Fibroblast of mammary gland (primary cell): ENCODE measurements around the gene SLF2.
"Not testable (repeated sequence)": the region's sequence is repeated elsewhere in the genome, so short reads cannot be mapped to it uniquely, and the experiment has no call there.

Experiments
- DNase-seq: peaks from one replicate; pipeline ENCODE4 v3.0.0-alpha.2; 2010; ENCODE audit warnings: low read depth
- H3K4me3 ChIP-seq: 2 replicates; pipeline ENCODE4 v1.5.1; 2011; ENCODE audit warnings: low read depth, mild to moderate bottlenecking, low read length, moderate library complexity; ENCODE audit not compliant: control insufficient read depth
- CTCF ChIP-seq: conservative IDR thresholded peaks from 2 replicates; pipeline ENCODE4 v1.5.1; 2011; ENCODE audit warnings: low read depth, low read length, inconsistent platforms; ENCODE audit not compliant: control insufficient read depth, insufficient read depth

The SLF2 gene

GRCh38 chr10:100970914-100971811 lies 58.4 kb downstream of the SLF2 start:
- TF ChIP-seq CTCF: no peak

GRCh38 chr10:100972115-100972903 lies 59.5 kb downstream of the SLF2 start:
- H3K4me3 ChIP-seq: no peak overlapping the region
- no peak for TF ChIP-seq CTCF
- no peak for DNase-seq

More at GRCh38 chr10:100970914-100971811, 58.4 kb downstream of the SLF2 start:
- DNase-seq: no peak
- no peak overlapping the region for H3K4me3 ChIP-seq

GRCh38 chr10:100972904-100973535 lies 60.3 kb downstream of the SLF2 start:
- DNase-seq: no peak
- no peak overlapping the region for H3K4me3 ChIP-seq
- TF ChIP-seq CTCF: no peak

GRCh38 chr10:100975397-100975796 lies 62.6 kb downstream of the SLF2 start:
- not testable (repeated sequence) for DNase-seq

GRCh38 chr10:100976906-100977305 lies 64.1 kb downstream of the SLF2 start:
- DNase-seq: no peak
- no peak overlapping the region for H3K4me3 ChIP-seq
- no peak for TF ChIP-seq CTCF

More at GRCh38 chr10:100975397-100975796, 62.6 kb downstream of the SLF2 start:
- H3K4me3 ChIP-seq: not testable (repeated sequence)

- TF ChIP-seq CTCF: no peak
- DNase-seq: no peak
- no peak overlapping the region for H3K4me3 ChIP-seq
Observed at GRCh38 chr10:100977436-100977835, 64.7 kb downstream of the SLF2 start.
